Heart right ventricle (tissue), 16 donors: ENCODE data around the gene CORO7. TPM values are rescaled to one million over a fixed set of nuclear protein-coding genes. Genes with fewer than 3 reads are reported as not detected.

Experiments used
- ATAC-seq, 8 donors: fragments of 200-7000 bp; cut with Tn5 transposase; one replicate each; pipeline ENCODE4 v1.9.1; 2020; ENCODE audit warnings: mild to moderate bottlenecking in 8 of 8, moderate library complexity in 8 of 8, moderate number of reproducible peaks in 1 of 8
- DNase-seq, 2 donors: peaks; one replicate each; pipeline ENCODE4 v3.0.0-alpha.2; 2020
- H3K27ac ChIP-seq, 10 donors: fragments of 200-600 bp; sonication (generic) in 2 of 10; one replicate each; pipeline versions ENCODE4 v1.5.0 to v1.8.0; 2020 to 2022; ENCODE audit warnings: mild to moderate bottlenecking in 3 of 10
- H3K27me3 ChIP-seq, 7 donors: fragments of 200-600 bp; one replicate each; pipeline ENCODE4 v1.8.0; 2021 to 2022; ENCODE audit warnings: mild to moderate bottlenecking in 2 of 7
- H3K36me3 ChIP-seq, 9 donors: fragments of 200-600 bp; sonication (generic) in 1 of 9; one replicate each; pipeline versions ENCODE4 v1.5.0 to v1.8.0; 2020 to 2022; ENCODE audit warnings: mild to moderate bottlenecking in 2 of 9
- H3K4me1 ChIP-seq, 9 donors: fragments of 200-600 bp; sonication (generic) in 1 of 9; one replicate each; pipeline versions ENCODE4 v1.5.0 to v1.8.0; 2020 to 2022; ENCODE audit warnings: mild to moderate bottlenecking in 4 of 9
- H3K4me3 ChIP-seq, 10 donors: fragments of 200-600 bp; sonication (generic) in 2 of 10; one replicate each; pipeline versions ENCODE4 v1.5.0 to v1.8.0; 2020 to 2022; ENCODE audit warnings: mild to moderate bottlenecking in 7 of 10, moderate library complexity in 2 of 10
- H3K9me3 ChIP-seq, 11 donors: fragments of 200-600 bp in 10 of 11; sonication (generic) in 2 of 11; one replicate each; pipeline versions ENCODE4 v1.5.0 to v1.8.0; 2013 to 2022; ENCODE audit warnings: mild to moderate bottlenecking in 2 of 11, control low read depth in 1 of 11, moderate library complexity in 1 of 11
- WGBS, 2 donors: extraction: QIAGEN DNeasy Blood & Tissue Kit; methylation state at CpG; one replicate each; pipeline ENCODE4 v1.1.7; 2013; ENCODE audit warnings: inconsistent platforms in 1 of 2; 5-methylcytosine and 5-hydroxymethylcytosine counted together
- intact Hi-C, 10 donors: fragments of 100-400 bp; cut with DNase I; formaldehyde crosslinking; loops; one replicate each; pipeline versions ENCODE4 v1.11.1 to v1.14.2; 2022
- polyA plus RNA-seq, 2 donors: library from polyadenylated mRNA; stranded (reverse); fragments of 200-250 nt; gene quantifications; one replicate each; pipeline ENCODE4 v1.2.3, GENCODE V29; 2013
- total RNA-seq, 10 donors: library from RNA; stranded (reverse); fragmentation: NEBNext Ultra II Directional in 3 of 10; extraction: Animal tissue kit (Norgen Biotek cat#: 25700) in 3 of 10; gene quantifications; one replicate each; pipeline versions ENCODE4 v1.2.1 to v1.2.4, GENCODE V29; 2021 to 2023
- TF ChIP-seq, protein P1 (sequence below), 9 donors: fragments of 200-600 bp; sonication (generic) in 2 of 9; IDR thresholded peaks; one replicate each; pipeline versions ENCODE4 v1.5.0 to v1.8.0; 2021 to 2022; ENCODE audit warnings: antibody characterized with exemption in 9 of 9, mild to moderate bottlenecking in 5 of 9, moderate library complexity in 1 of 9
- donor health status: Arrhythmogenic right ventricular cardiomyopathy.
- donor health status: ischemic (EF 13 %, LVEDD 7.1; RV severe dilation, severe dysfunction).
- donor health status: healthy with polysubstance abuse.
- donor health status: DM: no; HTN: yes; CAD: no.
- donor health status: DM: no; HTN: no; CAD: no.
- donor health status: ischemic (EF 25% LVEDD 6.9; RV normal size, moderate dysfunction).
- donor health status: ischemic (EF 25% LVEDD 5.7; RV mildly dilated, moderate dysfunction).
- donor health status: healthy.
- donor health status: DM: yes; HTN: yes; CAD: no.
- donor health status: Ischemic cardiomyopathy.
- donor health status: ischemic (EF 35%, LVEDD 5.7; RV mildly dilated, moderate dysfunction).
- donor health status: nonischemic (EF 11% LVEDD 7.7; RV severe dilation, severe dysfunction).
- donor health status: DM: yes; HTN: yes; CAD: no.
- donor health status: PGD.
- donor health status: ischemic (EF 29% LVEDD 5.4; RV normal size, mild dysfunction).
- donor health status: nonischemic (EF 23%, LVEDD 6.1; RV moderate dilation, normal function).

Gene CORO7
- total and polyA plus RNA-seq, 12 donors, result 6.5 to 21.8 (median 10.9) TPM

DNA sequence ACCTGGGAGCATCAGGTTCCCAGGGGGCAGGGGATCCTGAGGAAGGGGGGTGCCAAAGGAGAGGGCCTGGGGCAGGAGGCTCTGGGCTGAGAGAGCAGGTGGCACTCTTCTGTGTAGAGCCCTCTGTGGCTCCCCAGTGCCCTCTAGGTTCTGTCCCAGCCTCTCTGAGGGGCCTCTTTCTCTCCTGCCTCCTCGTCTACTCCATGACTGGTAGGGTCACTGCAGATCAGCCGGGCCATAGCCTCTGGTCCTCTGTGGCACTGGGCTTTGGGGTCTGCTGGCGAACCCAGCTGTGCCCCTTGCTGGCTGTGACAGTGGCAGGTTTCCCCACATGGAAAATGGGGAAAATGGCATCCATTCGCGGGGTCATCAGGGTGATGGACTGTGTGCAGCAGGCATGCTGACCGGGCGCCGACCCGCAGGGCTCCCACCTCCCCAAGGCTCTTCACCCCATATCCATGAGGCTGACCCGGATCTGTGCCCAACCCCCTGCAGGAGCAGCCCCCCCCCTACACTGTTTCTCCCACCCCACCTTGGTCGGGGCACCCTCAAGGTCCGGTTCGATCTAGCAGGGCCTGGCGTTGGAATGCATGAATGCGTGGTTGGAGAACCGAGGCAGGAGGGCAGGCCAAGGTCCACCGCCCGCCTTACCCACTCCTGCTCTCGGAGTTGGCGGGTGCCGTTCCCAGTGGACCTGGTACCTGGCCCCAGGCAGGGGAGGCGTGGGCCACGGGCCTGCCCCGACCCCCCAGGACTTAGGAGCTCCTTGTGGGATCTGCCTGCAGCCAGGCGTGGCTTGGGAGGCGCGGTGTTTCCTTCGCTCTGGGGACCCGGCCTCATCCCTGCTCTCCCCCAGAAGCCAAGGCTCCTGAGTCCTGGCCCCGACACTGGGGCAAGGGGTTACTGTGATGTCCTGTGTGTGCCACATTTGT lies 94.0 kb downstream of the CORO7 start:
- Histone ChIP-seq H3K27ac (peak overlapping the region in 8 of 10 donors; percentile 82 to 93 (median 86)), H3K4me1 (peaks cover 74 to 100% (median 88%) of the 10 kb centered on the region in 9 donors), H3K36me3 (no peaks in the 10 kb centered on the region), H3K27me3 (peaks cover 0 to 3% (median 0%) of the 10 kb centered on the region in 7 donors), H3K9me3 (no peaks in the 10 kb centered on the region), H3K4me3 (no peak overlapping the region)
- no peak for ATAC-seq
- TF ChIP-seq, protein P1, sequence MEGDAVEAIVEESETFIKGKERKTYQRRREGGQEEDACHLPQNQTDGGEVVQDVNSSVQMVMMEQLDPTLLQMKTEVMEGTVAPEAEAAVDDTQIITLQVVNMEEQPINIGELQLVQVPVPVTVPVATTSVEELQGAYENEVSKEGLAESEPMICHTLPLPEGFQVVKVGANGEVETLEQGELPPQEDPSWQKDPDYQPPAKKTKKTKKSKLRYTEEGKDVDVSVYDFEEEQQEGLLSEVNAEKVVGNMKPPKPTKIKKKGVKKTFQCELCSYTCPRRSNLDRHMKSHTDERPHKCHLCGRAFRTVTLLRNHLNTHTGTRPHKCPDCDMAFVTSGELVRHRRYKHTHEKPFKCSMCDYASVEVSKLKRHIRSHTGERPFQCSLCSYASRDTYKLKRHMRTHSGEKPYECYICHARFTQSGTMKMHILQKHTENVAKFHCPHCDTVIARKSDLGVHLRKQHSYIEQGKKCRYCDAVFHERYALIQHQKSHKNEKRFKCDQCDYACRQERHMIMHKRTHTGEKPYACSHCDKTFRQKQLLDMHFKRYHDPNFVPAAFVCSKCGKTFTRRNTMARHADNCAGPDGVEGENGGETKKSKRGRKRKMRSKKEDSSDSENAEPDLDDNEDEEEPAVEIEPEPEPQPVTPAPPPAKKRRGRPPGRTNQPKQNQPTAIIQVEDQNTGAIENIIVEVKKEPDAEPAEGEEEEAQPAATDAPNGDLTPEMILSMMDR (IDR thresholded peaks at IDR 0.05), result no peak
- DNase-seq, result no peak
- WGBS, 2 donors, result 81 to 84% methylated on average over 30 of the region's 30 CpGs
- intact Hi-C loops, result loop anchor here in 1 of 10 donors (5.0 kb wide), 1 partner anchor 50 kb away; the partner anchor contains the start of gene TFAP4

DNA sequence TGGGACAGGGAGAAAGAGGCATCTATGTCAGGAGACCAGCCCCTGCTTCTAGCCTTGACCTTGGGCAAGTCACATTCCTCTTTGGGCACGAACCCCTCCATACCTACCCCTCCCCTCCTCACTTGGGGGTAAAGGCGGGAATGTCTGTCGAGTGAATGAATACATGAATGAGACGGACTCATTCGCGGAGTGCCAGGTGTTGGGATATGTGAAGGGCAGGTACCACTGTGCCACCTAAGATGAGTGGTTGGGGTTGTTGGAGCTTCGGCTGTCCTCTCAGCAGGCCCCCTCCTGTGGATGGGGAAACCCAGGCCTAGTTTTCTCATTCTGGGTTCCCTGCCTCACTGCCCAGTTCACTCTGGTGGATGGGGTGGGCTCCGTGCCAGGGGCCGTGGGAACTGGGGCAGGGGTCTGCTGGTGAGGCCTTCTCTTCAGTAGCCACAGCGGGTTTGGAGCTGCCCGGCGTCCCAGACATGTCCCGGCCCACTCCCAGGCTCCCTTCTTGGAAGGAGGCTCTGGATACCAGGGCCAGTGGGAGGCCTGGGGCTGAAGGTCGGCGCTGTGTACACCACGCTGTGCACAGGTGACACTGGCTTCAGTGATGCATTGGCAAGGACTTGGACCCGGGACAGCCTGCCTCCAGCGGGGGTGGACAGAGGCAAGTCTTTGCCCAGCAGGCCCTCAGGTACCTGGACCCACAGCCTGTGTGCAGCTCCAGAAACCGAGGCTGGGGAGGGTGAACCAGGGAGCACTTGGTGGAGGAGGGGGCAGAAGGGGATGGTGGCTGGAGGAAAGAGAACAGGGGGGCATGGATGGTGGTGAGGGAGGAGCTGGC lies 94.9 kb downstream of the CORO7 start:
- Histone ChIP-seq H3K9me3 (no peaks in the 10 kb centered on the region), H3K36me3 (no peaks in the 10 kb centered on the region), H3K4me1 (peaks cover 73 to 100% (median 88%) of the 10 kb centered on the region in 9 donors), H3K4me3 (no peak overlapping the region), H3K27ac (peak overlapping the region in 8 of 10 donors; percentile 53 to 98 (median 87)), H3K27me3 (peaks cover 0 to 12% (median 0%) of the 10 kb centered on the region in 7 donors)
- whole genome bisulfite sequencing, 2 donors, result 85 to 87% methylated on average over 19 of the region's 19 CpGs
- intact Hi-C loops, result loop anchor here in 1 of 10 donors (5.0 kb wide), 1 partner anchor 49 kb away; the partner anchor contains the start of gene TFAP4
- ATAC-seq (no peak), DNase-seq (no peak)
- TF ChIP-seq, protein P1 (IDR thresholded peaks at IDR 0.05), result no peak

DNA sequence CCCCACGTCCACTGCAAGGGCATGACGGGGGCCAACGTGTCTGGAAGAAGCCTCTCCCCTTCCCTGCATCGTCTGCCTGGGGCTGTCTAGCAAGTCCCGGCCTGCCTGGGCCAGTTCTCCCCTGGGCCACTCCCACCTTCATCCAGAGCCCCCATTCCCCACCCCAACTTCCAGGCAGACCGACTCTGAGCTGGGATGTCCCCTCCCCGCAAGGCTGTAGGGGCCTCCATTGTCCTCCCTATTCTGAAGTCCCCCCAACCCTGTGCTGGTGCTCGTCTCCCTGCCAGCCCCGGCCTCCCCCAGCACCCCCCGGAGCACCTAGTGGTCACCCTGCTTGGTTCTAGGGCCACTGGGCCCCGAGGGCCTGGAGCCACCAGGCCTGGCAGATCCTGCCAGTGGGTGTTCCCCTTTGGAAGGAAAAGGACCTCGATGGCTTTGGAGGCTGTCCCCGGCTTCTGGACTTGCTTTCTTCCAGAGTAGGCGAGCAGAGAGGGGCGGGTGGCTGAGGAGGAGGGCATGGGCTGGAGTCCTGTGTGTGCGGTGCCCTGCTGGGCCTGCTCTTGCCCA lies 95.7 kb downstream of the CORO7 start:
- intact Hi-C loops, result loop anchor here in 1 of 10 donors (5.0 kb wide), 1 partner anchor 48 kb away; the partner anchor contains the start of gene TFAP4
- Histone ChIP-seq H3K4me3 (peak overlapping the region in 3 of 10 donors; percentile 4 to 23 (median 5)), H3K27me3 (peaks cover 0 to 16% (median 0%) of the 10 kb centered on the region in 7 donors), H3K4me1 (peaks cover 68 to 92% (median 81%) of the 10 kb centered on the region in 9 donors), H3K9me3 (no peaks in the 10 kb centered on the region), H3K27ac (peak overlapping the region in 9 of 10 donors; percentile 34 to 98 (median 87)), H3K36me3 (no peaks in the 10 kb centered on the region)
- TF ChIP-seq, protein P1 (IDR thresholded peaks at IDR 0.05), result no peak
- no peak for DNase-seq
- WGBS, 2 donors, result 52 to 54% methylated on average over 16 of the region's 16 CpGs
- ATAC-seq, result no peak
